ENCODE measurements around the gene ASF1A. TPM values are rescaled to one million over a fixed set of nuclear protein-coding genes. Genes with fewer than 3 reads are reported as not detected.

ASF1A gene
- total and polyA plus RNA-seq, 10 of the 15 experiments (the other 5 are each of a cell fraction or from before 2014, with no cell fraction given), result 23.7 to 103 (median 31.5) TPM

DNA sequence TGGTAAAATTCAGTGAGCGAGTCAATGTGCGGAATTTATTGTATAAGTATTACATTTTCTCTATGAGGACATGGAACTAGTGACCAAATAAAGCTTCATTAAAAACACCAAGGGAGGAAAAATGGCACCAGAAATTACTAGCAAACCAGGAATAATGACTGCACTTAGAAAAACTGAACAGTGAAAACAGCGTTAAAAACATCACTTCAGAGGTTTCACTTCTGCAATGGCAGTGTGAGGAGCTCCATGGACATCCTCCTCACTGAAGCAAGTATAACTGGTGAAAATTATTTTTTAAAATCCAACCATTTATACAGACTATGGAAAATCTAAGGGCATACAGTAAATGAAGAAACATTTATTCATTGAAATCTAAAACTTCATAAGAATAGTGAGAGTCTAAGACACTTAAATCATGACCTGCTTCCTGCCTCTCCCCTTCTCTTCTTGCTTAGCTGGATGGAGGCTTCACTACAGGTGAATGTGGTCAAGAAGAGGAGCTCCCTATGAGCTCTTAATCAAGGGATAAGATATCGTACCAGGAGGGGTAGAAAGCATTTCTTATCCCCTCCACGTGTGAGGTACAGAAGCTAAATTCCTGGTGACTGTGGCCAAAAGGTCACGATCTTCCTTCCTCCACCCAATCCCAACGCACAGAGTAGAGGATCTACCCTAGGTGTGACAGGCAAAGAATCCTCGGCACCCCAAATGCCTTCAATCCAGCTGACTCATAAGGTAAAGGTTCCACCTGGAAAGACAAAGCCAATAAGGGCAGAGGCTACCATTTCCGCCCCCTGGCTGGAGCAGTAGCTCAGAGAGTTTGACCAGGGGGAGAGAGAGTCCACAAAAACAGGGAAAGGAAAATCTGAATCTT is 12.3 kb upstream of the ASF1A start (continued):
- peak in 1 of 2 experiments; percentile 55; a peak in 2 of 4 replicates for TF ChIP-seq EP300 (IDR thresholded peaks at IDR 0.05; ENCODE audit: borderline replicate concordance in 1 of 2, control insufficient read depth in 1 of 2, low read depth in 2 of 2, low read length in 2 of 2)
- no peak for TF ChIP-seq NFYB (IDR thresholded peaks at IDR 0.05; ENCODE audit: insufficient read depth, low read depth, low read length)
- peak; percentile 40 to 62; a peak in 3 of 4 replicates for TF ChIP-seq IKZF2 (IDR thresholded peaks at IDR 0.05)
- TF ChIP-seq, protein P1, sequence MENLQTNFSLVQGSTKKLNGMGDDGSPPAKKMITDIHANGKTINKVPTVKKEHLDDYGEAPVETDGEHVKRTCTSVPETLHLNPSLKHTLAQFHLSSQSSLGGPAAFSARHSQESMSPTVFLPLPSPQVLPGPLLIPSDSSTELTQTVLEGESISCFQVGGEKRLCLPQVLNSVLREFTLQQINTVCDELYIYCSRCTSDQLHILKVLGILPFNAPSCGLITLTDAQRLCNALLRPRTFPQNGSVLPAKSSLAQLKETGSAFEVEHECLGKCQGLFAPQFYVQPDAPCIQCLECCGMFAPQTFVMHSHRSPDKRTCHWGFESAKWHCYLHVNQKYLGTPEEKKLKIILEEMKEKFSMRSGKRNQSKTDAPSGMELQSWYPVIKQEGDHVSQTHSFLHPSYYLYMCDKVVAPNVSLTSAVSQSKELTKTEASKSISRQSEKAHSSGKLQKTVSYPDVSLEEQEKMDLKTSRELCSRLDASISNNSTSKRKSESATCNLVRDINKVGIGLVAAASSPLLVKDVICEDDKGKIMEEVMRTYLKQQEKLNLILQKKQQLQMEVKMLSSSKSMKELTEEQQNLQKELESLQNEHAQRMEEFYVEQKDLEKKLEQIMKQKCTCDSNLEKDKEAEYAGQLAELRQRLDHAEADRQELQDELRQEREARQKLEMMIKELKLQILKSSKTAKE (IDR thresholded peaks at IDR 0.05; ENCODE audit: low read depth, poor library complexity, severe bottlenecking), result peak; percentile 44
- TF ChIP-seq MTA2 (IDR thresholded peaks at IDR 0.05; ENCODE audit: low read depth), result peak; percentile 41; the same call in 1 of the 2 replicates
- TF ChIP-seq CBFB (IDR thresholded peaks at IDR 0.05; ENCODE audit: low read depth), result no peak
- 0 out of 2 replicates have a peak, but pooled peaks have one; percentile 23 for TF ChIP-seq YY1 (IDR thresholded peaks at IDR 0.05; ENCODE audit: low read depth, low read length)
- TF ChIP-seq, protein P2, sequence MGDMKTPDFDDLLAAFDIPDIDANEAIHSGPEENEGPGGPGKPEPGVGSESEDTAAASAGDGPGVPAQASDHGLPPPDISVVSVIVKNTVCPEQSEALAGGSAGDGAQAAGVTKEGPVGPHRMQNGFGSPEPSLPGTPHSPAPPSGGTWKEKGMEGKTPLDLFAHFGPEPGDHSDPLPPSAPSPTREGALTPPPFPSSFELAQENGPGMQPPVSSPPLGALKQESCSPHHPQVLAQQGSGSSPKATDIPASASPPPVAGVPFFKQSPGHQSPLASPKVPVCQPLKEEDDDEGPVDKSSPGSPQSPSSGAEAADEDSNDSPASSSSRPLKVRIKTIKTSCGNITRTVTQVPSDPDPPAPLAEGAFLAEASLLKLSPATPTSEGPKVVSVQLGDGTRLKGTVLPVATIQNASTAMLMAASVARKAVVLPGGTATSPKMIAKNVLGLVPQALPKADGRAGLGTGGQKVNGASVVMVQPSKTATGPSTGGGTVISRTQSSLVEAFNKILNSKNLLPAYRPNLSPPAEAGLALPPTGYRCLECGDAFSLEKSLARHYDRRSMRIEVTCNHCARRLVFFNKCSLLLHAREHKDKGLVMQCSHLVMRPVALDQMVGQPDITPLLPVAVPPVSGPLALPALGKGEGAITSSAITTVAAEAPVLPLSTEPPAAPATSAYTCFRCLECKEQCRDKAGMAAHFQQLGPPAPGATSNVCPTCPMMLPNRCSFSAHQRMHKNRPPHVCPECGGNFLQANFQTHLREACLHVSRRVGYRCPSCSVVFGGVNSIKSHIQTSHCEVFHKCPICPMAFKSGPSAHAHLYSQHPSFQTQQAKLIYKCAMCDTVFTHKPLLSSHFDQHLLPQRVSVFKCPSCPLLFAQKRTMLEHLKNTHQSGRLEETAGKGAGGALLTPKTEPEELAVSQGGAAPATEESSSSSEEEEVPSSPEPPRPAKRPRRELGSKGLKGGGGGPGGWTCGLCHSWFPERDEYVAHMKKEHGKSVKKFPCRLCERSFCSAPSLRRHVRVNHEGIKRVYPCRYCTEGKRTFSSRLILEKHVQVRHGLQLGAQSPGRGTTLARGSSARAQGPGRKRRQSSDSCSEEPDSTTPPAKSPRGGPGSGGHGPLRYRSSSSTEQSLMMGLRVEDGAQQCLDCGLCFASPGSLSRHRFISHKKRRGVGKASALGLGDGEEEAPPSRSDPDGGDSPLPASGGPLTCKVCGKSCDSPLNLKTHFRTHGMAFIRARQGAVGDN (IDR thresholded peaks at IDR 0.05), result no peak
- no peak for TF ChIP-seq TARDBP (IDR thresholded peaks at IDR 0.05; ENCODE audit: borderline replicate concordance)
- no peak for TF ChIP-seq RBBP5 (conservative IDR thresholded peaks at IDR 0.05)
- 0 out of 2 replicates have a peak, but pooled peaks have one; percentile 35 for TF ChIP-seq DPF2 (IDR thresholded peaks at IDR 0.05)
- 0 out of 2 replicates have a peak, but pooled peaks have one; percentile 37 for TF ChIP-seq NBN (IDR thresholded peaks at IDR 0.05)
- 0 out of 2 replicates have a peak, but pooled peaks have one; percentile 53 for TF ChIP-seq IRF4 (IDR thresholded peaks at IDR 0.05; ENCODE audit: low read depth, low read length)
- peak; percentile 28; the same call in 1 of the 2 replicates for TF ChIP-seq SMARCA5 (IDR thresholded peaks at IDR 0.05)
- TF ChIP-seq, protein P3, sequence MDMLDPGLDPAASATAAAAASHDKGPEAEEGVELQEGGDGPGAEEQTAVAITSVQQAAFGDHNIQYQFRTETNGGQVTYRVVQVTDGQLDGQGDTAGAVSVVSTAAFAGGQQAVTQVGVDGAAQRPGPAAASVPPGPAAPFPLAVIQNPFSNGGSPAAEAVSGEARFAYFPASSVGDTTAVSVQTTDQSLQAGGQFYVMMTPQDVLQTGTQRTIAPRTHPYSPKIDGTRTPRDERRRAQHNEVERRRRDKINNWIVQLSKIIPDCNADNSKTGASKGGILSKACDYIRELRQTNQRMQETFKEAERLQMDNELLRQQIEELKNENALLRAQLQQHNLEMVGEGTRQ (IDR thresholded peaks at IDR 0.05; ENCODE audit: borderline replicate concordance, low read depth, low read length), result no peak
- TF ChIP-seq ESRRA (IDR thresholded peaks at IDR 0.05; ENCODE audit: low read length), result no peak
- peak; percentile 95 for TF ChIP-seq SPI1 (IDR thresholded peaks at IDR 0.05; ENCODE audit: borderline replicate concordance, insufficient read depth, low read depth, low read length)

Data from GM12878 (cell line).